NCI-H1436 treated with DMSO at 0.1 percent for 48 hours (cell line): Measurements from ENCODE around the gene MRAP.

Experiments used
- DNase-seq: peaks from one replicate; lab custom pipeline; 2025; lab: John Stamatoyannopoulos, UW

The MRAP gene

DNA sequence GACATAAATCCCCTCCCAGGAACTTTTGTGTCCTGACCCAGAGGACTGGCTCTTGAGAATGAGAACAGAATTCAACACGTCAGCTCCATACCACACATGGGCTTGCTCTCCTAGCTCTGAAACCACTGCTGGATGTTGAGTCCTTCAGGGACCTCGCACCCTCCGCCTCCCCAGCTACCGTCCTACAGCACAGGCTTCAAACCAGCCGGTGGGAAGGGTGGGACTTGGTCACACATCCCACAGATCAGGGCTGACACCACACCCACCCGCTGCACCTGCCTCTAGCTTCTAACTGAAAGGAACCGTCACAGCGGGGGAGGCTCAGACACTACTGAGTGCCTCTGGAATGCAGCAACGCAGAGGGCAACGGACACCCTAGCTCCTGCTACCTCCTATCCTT, 24.0 kb downstream of the MRAP start:
- no peak for DNase-seq

- no peak for DNase-seq
Measured at GRCh38 chr21:32325706-32326105, 27.1 kb downstream of the MRAP start.

GRCh38 chr21:32328595-32328994, 29.9 kb downstream of the MRAP start:
- DNase-seq = no peak

GRCh38 chr21:32329331-32329730, 30.7 kb downstream of the MRAP start:
- DNase-seq = no peak

- DNase-seq = no peak
Measured at GRCh38 chr21:32329776-32330175, 31.1 kb downstream of the MRAP start.

DNA sequence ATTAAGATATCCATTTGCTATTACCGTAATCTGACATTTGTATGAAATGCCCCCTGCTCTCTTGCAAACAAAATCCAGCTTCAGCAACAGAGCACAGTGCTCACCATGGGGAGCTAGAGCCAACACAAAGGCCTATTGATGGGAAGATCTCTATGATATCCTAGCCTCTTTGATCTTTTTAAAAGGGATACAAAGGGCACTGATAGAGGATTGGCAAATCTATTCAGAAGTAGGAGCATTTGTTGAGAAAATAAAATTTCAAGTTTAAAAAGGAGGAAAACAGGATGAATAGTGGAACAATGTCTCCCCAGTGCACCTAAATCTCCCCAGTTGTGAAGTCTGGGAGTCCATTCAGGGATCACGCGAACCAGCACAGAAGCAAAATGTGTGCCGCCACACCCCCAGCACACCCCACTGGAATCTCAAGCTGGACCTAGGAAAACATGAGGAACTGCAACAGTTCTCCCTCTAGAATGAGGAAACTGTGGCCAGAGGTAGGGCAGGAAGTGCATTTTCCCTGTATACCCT, 32.2 kb downstream of the MRAP start:
- no peak for DNase-seq

DNA sequence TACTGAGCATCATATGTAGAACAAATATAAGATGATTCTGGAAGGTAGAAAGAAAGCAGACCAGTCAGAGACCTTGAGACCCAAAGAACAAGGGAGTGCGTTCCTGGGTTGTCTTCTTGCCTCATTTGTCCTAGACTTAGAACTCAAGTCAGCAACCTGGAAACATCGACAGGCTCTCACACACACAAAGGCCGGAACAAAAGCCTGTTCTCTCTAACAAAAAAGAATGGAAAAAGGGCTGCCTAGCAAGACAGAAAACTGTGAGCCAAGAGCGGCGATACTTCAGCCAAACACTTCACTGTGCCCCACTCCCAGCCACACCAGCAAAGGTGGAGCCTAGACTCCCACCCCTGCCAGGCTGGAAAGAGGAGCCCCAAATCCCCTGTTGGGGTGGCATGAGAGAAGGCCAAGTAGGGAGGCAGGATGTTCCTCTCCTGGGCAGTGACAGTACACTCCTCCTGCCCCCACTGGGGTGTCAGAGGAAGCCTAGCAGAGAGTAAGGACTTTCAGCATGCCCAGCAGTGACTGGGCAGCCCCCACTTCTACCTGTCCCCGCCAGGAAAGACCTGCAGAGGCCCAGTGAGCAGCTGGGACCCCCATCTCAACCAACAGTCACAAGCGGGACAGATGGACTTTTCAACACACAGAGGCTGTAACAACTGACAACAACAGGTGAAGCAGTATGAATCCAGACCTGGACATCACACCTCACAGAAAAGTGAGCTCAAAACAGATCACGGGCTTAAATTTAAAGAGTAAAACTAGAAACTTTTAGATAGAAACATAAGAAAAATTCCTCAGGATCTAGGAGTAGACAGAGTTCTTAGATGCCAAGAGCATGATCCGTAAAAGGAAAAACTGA, 33.0 kb downstream of the MRAP start:
- DNase-seq = no peak

DNA sequence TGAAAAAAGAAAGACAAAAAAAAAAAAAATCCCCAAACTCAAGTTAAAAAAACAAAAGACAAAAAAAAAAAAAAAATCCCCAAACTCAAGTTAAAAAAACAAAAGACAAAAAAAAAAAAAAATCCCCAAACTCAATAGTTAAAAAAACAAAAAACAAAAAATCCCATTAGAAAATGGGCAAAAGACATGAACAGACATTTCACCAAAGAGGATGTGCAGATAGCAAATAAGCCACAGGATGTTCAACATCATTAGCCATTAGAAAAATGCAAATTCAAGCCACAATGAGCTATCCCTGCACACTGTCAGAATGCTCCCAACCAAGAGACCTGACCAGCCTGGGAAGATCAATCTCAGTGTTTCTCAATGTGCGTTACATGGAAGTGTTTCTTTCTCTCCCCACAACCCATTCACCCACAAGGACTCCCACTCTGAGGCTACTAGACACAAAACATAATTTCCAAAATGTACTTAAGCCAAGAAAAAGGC, 33.9 kb downstream of the MRAP start:
- DNase-seq = no peak

GRCh38 chr21:32333953-32334673, 35.5 kb downstream of the MRAP start:
- DNase-seq = no peak

GRCh38 chr21:32334980-32335531, 36.4 kb downstream of the MRAP start:
- no peak for DNase-seq

GRCh38 chr21:32335601-32336575, 37.2 kb downstream of the MRAP start:
- DNase-seq = no peak

GRCh38 chr21:32336711-32337110, 38.1 kb downstream of the MRAP start:
- no peak for DNase-seq

DNA sequence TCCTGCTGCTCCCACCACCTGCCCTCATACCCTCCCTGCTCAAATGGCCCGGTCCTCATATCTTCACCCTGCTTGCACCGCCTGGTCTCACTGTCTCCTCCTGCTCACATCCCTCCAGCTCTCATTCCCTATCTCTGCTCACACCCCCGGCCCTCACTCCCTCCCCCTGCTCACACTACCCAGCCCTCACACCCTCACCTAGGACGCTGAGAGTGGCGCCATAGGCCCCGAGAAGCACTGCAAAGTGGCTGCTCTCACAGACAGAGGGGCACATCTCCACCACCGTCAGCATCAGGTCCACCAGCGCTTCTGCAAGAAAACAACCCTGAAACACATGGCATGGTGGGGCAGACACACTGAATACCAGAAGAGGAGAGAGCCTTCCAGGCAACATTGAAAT, 38.6 kb downstream of the MRAP start:
- DNase-seq = no peak

DNA sequence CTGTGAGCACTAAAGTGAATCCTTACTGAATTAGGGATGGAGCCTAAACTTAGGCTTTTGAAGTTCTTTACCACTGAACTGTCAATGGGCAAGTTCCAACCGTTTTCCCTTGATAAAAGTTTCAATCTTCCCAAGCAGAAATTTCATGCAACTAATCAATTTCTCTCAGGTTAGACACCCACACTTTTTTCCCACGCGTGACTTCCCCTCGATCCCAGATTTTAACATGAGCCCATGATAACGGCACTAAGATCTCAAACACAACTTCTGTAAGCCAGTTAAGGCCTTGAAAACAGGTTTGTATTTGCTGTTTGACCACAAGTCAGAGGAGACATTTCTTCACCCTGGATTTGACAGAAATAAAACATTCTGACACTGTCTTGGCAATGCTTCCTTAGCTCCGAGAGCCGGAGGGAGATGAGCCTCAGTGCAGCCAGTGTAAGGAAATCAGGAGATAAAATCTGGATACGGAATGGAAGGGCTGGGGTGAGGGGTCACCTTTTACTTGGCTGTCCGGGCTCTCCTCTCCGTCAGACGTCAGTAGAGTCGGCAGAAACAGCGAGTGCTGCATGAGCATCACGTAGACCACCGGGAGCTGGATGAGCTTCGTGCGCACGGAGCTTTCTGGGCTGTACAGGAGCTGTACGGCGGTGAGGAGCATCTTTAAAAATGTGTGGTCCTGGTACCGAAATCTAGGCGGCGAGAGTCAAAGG, 39.7 kb downstream of the MRAP start:
- no peak for DNase-seq

DNA sequence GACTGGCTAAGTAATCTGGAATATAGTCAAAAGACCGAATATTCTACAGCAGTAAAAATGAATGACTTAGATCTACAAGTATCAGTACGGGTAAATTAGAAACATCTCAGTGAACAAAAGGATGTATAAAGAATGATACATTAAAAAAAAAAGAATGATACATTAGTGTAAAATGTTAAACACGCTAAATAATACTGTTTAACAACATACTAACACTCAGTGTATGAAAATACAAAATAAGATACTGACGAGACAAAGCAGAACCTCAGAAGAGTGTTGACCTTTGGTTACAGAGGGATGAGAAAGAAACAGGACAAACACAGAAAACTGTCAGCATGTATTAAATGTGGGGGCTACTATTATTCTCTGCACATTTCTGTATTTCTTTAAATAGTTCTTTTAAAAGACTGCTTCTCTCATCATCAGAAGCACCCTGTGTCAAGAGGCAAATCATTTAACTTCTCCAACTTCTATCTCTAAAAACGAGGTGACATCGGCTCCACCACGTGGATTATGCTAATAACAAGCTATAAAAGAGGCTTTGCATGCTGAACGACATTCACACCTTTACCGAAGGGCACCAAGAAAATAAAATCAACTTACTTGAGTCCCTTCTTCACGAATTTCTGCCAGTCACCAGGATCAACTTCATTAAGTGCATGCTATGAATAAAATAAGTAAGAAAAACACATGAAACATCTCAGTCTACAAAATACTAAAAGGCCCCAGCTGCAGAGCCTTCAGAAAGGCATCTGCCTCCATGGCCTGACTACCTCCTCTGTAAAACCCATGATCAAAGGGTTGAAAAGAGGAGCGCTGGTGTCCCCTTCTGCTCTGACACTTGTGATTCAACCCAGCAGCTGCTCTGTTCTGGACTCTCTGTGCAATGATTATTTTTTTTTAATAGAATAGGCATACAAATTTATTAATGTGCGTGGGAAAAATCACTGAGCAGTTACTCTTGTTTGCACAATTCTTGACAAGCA, 42.5 kb downstream of the MRAP start:
- DNase-seq = no peak

DNA sequence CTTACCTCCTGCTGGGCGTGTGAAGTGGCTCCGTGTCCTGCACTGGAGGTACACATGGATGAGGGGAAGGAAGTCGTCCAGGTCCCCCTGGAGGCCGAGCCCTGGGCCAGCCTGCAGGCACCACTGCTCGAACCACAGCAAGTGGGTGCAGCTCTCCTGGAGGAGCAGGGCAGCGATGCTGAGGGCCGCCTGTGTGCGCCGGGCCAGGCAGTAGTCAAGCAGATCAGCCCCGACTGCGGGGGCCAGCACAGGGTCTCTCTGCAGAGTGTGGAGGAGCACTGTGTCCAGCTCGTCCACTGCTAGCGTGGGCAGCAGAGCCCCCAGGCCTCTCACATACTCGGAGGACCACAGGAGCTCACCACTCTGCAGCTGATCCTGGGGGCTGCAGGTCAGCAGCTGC, 48.3 kb downstream of the MRAP start:
- DNase-seq = no peak

- no peak for DNase-seq
Measured at GRCh38 chr21:32347351-32347750, 48.7 kb downstream of the MRAP start.

DNA sequence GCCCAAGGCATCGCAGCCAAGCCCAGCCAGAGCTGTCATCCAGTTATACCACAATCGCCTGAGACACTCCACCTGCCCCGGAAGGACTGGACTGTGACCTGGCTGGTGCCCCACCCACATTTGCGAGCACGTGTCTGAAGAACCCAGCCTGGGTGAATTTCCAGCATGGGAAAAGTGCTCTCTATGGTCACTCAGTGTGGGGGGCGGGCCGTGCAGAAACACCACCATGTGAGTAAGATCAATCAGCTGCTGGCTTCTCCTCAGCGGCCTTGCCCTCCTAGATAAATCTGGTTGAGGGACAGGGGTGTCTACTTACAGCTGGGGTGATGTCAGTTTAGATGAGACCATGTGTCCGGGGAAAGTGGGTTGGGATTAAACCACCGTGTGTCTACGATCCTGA, 49.3 kb downstream of the MRAP start:
- DNase-seq = no peak

- no peak for DNase-seq
Measured at GRCh38 chr21:32348604-32349332, 50.1 kb downstream of the MRAP start.
